H1 (cell line): Measurements from ENCODE around the gene SLC19A1. TPM values are rescaled to one million over a fixed set of nuclear protein-coding genes. Genes with fewer than 3 reads are reported as not detected.

Experiments used
- EZH2 ChIP-seq: fragments of 200-600 bp; sonication (generic); IDR thresholded peaks from 2 replicates; pipeline ENCODE4 v1.7.1; 2012; ENCODE audit warnings: low read depth, mild to moderate bottlenecking, moderate library complexity, low read length, inconsistent platforms; ENCODE audit not compliant: severe bottlenecking
- JUND ChIP-seq: IDR thresholded peaks from 2 replicates; pipeline ENCODE4 v1.6.1; 2011; ENCODE audit warnings: mild to moderate bottlenecking, improper control_type of control experiment, low read length
- TBP ChIP-seq: IDR thresholded peaks from 2 replicates; pipeline ENCODE4 v1.6.1; 2011; ENCODE audit warnings: low read depth, low read length, improper control_type of control experiment
- polyA plus RNA-seq, 7 experiments: library from polyadenylated mRNA; depleted of rRNA in 3 of 7; stranded (reverse) in 5 of 7; unstranded in 2 of 7; fragments of >200 nt in 5 of 7; fragments of 200-250 nt in 2 of 7; gene quantifications; 1 replicate in 5 of 7; 2 replicates in 1 of 7; 4 replicates in 1 of 7; pipeline versions ENCODE4 v1.2.1 to v1.2.3, GENCODE V29; 2011 to 2013; ENCODE audit warnings: missing spikeins in 2 of 7, mixed read lengths in 2 of 7
- total RNA-seq: library from RNA; stranded (reverse); fragmentation: NEBNext Ultra II Directional; extraction: Animal tissue kit (Norgen Biotek cat#: 25700); gene quantifications from 2 replicates; pipeline ENCODE4 v1.2.1, GENCODE V29; 2021
- TF ChIP-seq, protein P1 (sequence below): fragments of 300-600 bp; sonication (generic); IDR thresholded peaks from 2 replicates; pipeline ENCODE4 v1.7.1; 2012; ENCODE audit warnings: low read length, moderate library complexity, mild to moderate bottlenecking, inconsistent platforms; ENCODE audit not compliant: insufficient replicate concordance

Gene SLC19A1
- total and polyA plus RNA-seq, 2 of the 8 experiments (the other 6 are each of a cell fraction or from before 2014, with no cell fraction given), result 31.6 to 43.8 TPM

DNA sequence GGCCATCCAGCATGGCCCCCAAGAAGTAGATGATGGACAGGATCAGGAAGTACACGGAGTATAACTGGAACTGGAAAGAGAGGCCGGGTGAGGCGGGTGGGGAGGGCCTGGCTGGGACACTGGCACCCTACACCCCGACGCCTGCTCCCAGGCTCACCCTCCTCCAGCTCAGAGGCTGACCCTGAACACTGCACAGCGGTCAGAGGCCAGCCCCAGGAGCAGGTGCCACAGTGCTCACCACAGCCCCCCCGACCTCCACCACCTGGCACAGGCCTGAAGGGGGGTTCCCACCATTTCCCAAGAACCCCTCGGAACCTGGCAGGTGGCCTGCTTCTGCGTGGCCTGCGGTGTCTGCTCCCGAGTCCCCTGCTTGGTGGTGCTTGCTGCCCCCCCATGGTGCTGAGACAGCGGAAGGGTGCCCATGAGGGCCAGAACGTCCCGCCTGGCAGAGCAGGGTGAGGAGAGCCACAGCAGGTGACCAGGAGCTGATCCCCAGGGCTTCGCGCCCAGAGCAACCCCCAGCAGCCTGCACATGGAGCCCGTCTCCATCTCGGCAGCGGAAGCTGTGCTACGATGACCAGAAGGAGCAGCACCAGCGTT lies 26.1 kb downstream of the SLC19A1 start (continued):
- TF ChIP-seq, protein P1, sequence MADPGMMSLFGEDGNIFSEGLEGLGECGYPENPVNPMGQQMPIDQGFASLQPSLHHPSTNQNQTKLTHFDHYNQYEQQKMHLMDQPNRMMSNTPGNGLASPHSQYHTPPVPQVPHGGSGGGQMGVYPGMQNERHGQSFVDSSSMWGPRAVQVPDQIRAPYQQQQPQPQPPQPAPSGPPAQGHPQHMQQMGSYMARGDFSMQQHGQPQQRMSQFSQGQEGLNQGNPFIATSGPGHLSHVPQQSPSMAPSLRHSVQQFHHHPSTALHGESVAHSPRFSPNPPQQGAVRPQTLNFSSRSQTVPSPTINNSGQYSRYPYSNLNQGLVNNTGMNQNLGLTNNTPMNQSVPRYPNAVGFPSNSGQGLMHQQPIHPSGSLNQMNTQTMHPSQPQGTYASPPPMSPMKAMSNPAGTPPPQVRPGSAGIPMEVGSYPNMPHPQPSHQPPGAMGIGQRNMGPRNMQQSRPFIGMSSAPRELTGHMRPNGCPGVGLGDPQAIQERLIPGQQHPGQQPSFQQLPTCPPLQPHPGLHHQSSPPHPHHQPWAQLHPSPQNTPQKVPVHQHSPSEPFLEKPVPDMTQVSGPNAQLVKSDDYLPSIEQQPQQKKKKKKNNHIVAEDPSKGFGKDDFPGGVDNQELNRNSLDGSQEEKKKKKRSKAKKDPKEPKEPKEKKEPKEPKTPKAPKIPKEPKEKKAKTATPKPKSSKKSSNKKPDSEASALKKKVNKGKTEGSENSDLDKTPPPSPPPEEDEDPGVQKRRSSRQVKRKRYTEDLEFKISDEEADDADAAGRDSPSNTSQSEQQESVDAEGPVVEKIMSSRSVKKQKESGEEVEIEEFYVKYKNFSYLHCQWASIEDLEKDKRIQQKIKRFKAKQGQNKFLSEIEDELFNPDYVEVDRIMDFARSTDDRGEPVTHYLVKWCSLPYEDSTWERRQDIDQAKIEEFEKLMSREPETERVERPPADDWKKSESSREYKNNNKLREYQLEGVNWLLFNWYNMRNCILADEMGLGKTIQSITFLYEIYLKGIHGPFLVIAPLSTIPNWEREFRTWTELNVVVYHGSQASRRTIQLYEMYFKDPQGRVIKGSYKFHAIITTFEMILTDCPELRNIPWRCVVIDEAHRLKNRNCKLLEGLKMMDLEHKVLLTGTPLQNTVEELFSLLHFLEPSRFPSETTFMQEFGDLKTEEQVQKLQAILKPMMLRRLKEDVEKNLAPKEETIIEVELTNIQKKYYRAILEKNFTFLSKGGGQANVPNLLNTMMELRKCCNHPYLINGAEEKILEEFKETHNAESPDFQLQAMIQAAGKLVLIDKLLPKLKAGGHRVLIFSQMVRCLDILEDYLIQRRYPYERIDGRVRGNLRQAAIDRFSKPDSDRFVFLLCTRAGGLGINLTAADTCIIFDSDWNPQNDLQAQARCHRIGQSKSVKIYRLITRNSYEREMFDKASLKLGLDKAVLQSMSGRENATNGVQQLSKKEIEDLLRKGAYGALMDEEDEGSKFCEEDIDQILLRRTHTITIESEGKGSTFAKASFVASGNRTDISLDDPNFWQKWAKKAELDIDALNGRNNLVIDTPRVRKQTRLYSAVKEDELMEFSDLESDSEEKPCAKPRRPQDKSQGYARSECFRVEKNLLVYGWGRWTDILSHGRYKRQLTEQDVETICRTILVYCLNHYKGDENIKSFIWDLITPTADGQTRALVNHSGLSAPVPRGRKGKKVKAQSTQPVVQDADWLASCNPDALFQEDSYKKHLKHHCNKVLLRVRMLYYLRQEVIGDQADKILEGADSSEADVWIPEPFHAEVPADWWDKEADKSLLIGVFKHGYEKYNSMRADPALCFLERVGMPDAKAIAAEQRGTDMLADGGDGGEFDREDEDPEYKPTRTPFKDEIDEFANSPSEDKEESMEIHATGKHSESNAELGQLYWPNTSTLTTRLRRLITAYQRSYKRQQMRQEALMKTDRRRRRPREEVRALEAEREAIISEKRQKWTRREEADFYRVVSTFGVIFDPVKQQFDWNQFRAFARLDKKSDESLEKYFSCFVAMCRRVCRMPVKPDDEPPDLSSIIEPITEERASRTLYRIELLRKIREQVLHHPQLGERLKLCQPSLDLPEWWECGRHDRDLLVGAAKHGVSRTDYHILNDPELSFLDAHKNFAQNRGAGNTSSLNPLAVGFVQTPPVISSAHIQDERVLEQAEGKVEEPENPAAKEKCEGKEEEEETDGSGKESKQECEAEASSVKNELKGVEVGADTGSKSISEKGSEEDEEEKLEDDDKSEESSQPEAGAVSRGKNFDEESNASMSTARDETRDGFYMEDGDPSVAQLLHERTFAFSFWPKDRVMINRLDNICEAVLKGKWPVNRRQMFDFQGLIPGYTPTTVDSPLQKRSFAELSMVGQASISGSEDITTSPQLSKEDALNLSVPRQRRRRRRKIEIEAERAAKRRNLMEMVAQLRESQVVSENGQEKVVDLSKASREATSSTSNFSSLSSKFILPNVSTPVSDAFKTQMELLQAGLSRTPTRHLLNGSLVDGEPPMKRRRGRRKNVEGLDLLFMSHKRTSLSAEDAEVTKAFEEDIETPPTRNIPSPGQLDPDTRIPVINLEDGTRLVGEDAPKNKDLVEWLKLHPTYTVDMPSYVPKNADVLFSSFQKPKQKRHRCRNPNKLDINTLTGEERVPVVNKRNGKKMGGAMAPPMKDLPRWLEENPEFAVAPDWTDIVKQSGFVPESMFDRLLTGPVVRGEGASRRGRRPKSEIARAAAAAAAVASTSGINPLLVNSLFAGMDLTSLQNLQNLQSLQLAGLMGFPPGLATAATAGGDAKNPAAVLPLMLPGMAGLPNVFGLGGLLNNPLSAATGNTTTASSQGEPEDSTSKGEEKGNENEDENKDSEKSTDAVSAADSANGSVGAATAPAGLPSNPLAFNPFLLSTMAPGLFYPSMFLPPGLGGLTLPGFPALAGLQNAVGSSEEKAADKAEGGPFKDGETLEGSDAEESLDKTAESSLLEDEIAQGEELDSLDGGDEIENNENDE, result no peak
- TF ChIP-seq JUND (no peak), EZH2 (no peak), TBP (no peak)
- TF ChIP-seq, all 59 proteins: peak for 0
